NCI-H2029 treated with DMSO at 0.1 percent for 48 hours (cell line): ENCODE results near the gene TRIM43B.
"Not testable (repeated sequence)": the region's sequence is repeated elsewhere in the genome, so short reads cannot be mapped to it uniquely, and the experiment has no call there.

Experiments used
- DNase-seq: peaks from one replicate; lab custom pipeline; 2025; lab: John Stamatoyannopoulos, UW

The TRIM43B gene

GRCh38 chr2:95484654-95485053, at the start of gene TRIM43B:
TSS of gene TRIM43B (minus strand) at chr2:95484754. CDS start at chr2:95482714, 2,040 bp downstream.
- DNase-seq: not testable (repeated sequence)

GRCh38 chr2:95531254-95531771, 46.8 kb upstream of the TRIM43B start:
- no peak for DNase-seq

GRCh38 chr2:95530734-95531133, 46.2 kb upstream of the TRIM43B start:
- DNase-seq: no peak

- DNase-seq: no peak
Observed at GRCh38 chr2:95526360-95527341, 42.1 kb upstream of the TRIM43B start.

- no peak for DNase-seq
Observed at GRCh38 chr2:95525294-95526035, 40.9 kb upstream of the TRIM43B start.

GRCh38 chr2:95524195-95524594, 39.6 kb upstream of the TRIM43B start:
- no peak for DNase-seq

GRCh38 chr2:95514718-95515117, 30.2 kb upstream of the TRIM43B start:
- no peak for DNase-seq

GRCh38 chr2:95514226-95514625, 29.7 kb upstream of the TRIM43B start:
- not testable (repeated sequence) for DNase-seq

GRCh38 chr2:95509408-95509807, 24.9 kb upstream of the TRIM43B start:
- DNase-seq: no peak

GRCh38 chr2:95505222-95505621, 20.7 kb upstream of the TRIM43B start:
- DNase-seq: no peak

- no peak for DNase-seq
Observed at GRCh38 chr2:95500854-95501253, 16.3 kb upstream of the TRIM43B start.

- DNase-seq: not testable (repeated sequence)
Observed at GRCh38 chr2:95492076-95492475, 7.5 kb upstream of the TRIM43B start.

- DNase-seq: not testable (repeated sequence)
Observed at GRCh38 chr2:95475025-95475424, 9.5 kb downstream of the TRIM43B start.

- DNase-seq: not testable (repeated sequence)
Observed at GRCh38 chr2:95467984-95468383, 16.6 kb downstream of the TRIM43B start.

- DNase-seq: not testable (repeated sequence)
Observed at GRCh38 chr2:95466572-95466971, 18.0 kb downstream of the TRIM43B start.

GRCh38 chr2:95463292-95463691, 21.3 kb downstream of the TRIM43B start:
- not testable (repeated sequence) for DNase-seq

GRCh38 chr2:95445317-95445716, 39.2 kb downstream of the TRIM43B start:
- DNase-seq: not testable (repeated sequence)

GRCh38 chr2:95442474-95443099, 42.0 kb downstream of the TRIM43B start:
- not testable (repeated sequence) for DNase-seq

GRCh38 chr2:95435872-95436209, 48.7 kb downstream of the TRIM43B start:
- not testable (repeated sequence) for DNase-seq

GRCh38 chr2:95435162-95435871, 49.2 kb downstream of the TRIM43B start:
- DNase-seq: not testable (repeated sequence)

GRCh38 chr2:95434507-95435076, 50.0 kb downstream of the TRIM43B start:
- not testable (repeated sequence) for DNase-seq
